Spleen (tissue), 11 donors: ENCODE data around the gene RASSF3. TPM values are rescaled to one million over a fixed set of nuclear protein-coding genes. Genes with fewer than 3 reads are reported as not detected.
A peak's percentile ranks its signal among the peaks of the same experiment; 100 is the strongest.

ENCODE experiments used
- DNase-seq: peaks from one replicate; pipeline ENCODE4 v3.0.0-alpha.2; 2020
- H3K27ac ChIP-seq, 8 donors: fragments of 200-600 bp; sonication (generic) in 7 of 8; 1 replicate in 4 of 8; 2 replicates in 4 of 8; pipeline versions ENCODE4 v1.5.0 to v1.8.0; 2016 to 2021; ENCODE audit warnings: inconsistent platforms in 4 of 8, mild to moderate bottlenecking in 4 of 8, moderate library complexity in 1 of 8
- H3K27me3 ChIP-seq, 7 donors: fragments of 200-600 bp; sonication (generic) in 6 of 7; replicated peaks in 1 of 7; 1 replicate in 4 of 7; 2 replicates in 3 of 7; pipeline versions ENCODE4 v1.5.0 to v1.8.0; 2016 to 2021; ENCODE audit warnings: inconsistent platforms in 3 of 7, mild to moderate bottlenecking in 1 of 7
- H3K36me3 ChIP-seq, 6 donors: fragments of 200-600 bp; sonication (generic) in 5 of 6; 1 replicate in 4 of 6; 2 replicates in 2 of 6; pipeline versions ENCODE4 v1.5.0 to v1.8.0; 2016 to 2021; ENCODE audit warnings: inconsistent platforms in 2 of 6
- H3K4me1 ChIP-seq, 6 donors: fragments of 200-600 bp; sonication (generic) in 5 of 6; 1 replicate in 3 of 6; 2 replicates in 3 of 6; pipeline versions ENCODE4 v1.5.0 to v1.8.0; 2016 to 2021; ENCODE audit warnings: inconsistent platforms in 3 of 6
- H3K4me3 ChIP-seq, 8 donors: fragments of 200-600 bp; sonication (generic) in 7 of 8; 1 replicate in 4 of 8; 2 replicates in 4 of 8; pipeline versions ENCODE4 v1.5.0 to v1.8.0; 2016 to 2021; ENCODE audit warnings: inconsistent platforms in 4 of 8, mild to moderate bottlenecking in 4 of 8, moderate library complexity in 2 of 8
- H3K9me3 ChIP-seq, 8 donors: fragments of 200-600 bp; sonication (generic) in 7 of 8; 1 replicate in 4 of 8; 2 replicates in 4 of 8; pipeline versions ENCODE4 v1.5.0 to v1.8.0; 2016 to 2021; ENCODE audit warnings: inconsistent platforms in 4 of 8
- POLR2A ChIP-seq, 3 donors: fragments of 450-650 bp; IDR thresholded peaks; one replicate each; pipeline ENCODE4 v1.5.1; 2017; ENCODE audit warnings: antibody characterized with exemption in 3 of 3, mild to moderate bottlenecking in 1 of 3
- POLR2AphosphoS5 ChIP-seq, 3 donors: sonication (generic); formaldehyde crosslinking; IDR thresholded peaks; one replicate each; pipeline ENCODE4 v1.5.1; 2017; ENCODE audit warnings: antibody characterized with exemption in 3 of 3
- WGBS, 5 donors: extraction: QIAGEN DNeasy Blood & Tissue Kit in 3 of 5; methylation state at CpG; one replicate each; pipeline versions ENCODE4 v1.1.5 to v1.1.7; 2013 to 2018; 5-methylcytosine and 5-hydroxymethylcytosine counted together
- intact Hi-C: fragments of 100-400 bp; cut with DNase I; formaldehyde crosslinking; loops from one replicate; pipeline ENCODE4 v1.15.0; 2023; ENCODE audit warnings: low total_unique reads
- polyA plus RNA-seq, 3 donors: library from polyadenylated mRNA; stranded (reverse); fragments of 200-250 nt; gene quantifications; one replicate each; pipeline ENCODE4 v1.2.1, GENCODE V29; 2013
- total RNA-seq, 7 donors: library from RNA; depleted of rRNA in 3 of 7; stranded (reverse); fragments of >200 nt in 3 of 7; fragmentation: NEBNext Ultra II Directional in 4 of 7; extraction: Animal tissue kit (Norgen Biotek cat#: 25700) in 4 of 7; gene quantifications; one replicate each; pipeline versions ENCODE4 v1.1.0 to v1.2.1, GENCODE V29; 2016 to 2021
- TF ChIP-seq, protein P1 (sequence below), 11 experiments: fragments of 200-600 bp in 7 of 11; fragments of 450-650 bp in 4 of 11; sonication (generic) in 4 of 11; IDR thresholded peaks in 8 of 11; conservative IDR thresholded peaks in 3 of 11; 1 replicate in 7 of 11; 2 replicates in 4 of 11; pipeline versions ENCODE4 v1.4.0 to v1.8.0; 2016 to 2021; ENCODE audit warnings: antibody characterized with exemption in 11 of 11, inconsistent platforms in 4 of 11, mild to moderate bottlenecking in 1 of 11
- donor health status: healthy with polysubstance abuse.
- donor health status: DM: no; HTN: no; CAD: no; lungs with moderate emphysema.
- donor health status: DM: no; HTN: no; CAD: no.
- donor health status: Bipolar disorder and iron deficiency.
- donor health status: healthy.
- donor health status: DM: no; HTN: no; CAD: no.
- donor health status: DM: yes; HTN: yes; CAD: no.

RASSF3 gene
- total and polyA plus RNA-seq, 10 donors: 31.0 to 120 (median 91.0) TPM

DNA sequence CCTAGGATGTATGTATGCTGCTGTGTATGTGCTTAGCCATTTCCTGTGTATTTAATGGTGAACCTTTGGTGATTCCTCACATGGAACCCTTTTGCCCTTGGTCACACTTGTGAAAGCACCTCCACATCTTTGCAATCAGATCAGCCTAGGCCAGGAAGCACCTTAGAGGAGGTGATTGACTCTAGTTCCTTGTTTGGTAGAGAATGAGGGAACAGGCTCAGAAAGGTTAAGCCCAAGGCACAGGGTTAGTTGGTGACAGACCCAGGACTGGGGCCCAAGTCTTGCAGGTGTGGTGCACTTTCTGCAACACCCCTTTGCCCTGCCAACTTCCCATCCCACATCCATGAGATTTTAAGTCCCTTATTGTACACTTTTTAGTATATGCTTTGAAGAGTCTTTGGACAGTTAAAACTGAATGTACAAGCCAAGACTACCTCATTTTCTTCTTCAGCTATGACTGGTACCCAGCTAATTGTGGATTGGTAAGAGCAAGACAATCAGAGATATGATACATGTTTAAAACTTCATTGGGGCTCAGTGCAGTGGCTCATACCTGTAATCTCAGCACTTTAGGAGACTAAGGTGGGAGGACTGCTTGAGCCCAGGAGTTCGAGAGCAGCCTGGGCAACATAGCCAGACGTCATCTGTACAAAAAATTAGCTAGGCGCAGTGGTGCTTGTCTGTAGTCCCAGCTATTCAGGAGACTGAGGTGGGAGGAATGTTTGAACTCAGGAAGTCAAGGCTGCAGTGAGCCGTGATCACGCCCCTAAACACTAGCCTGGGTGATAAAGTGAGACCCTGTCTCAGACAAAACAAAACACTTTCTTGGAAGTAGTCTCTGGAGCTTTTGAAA, 71.1 kb downstream of the RASSF3 start:
- intact Hi-C loops: no loop called here
- H3K36me3 ChIP-seq: peaks cover 0 to 21% (median 14%) of the 10 kb centered on the region in 6 donors
- peaks cover 62 to 100% (median 90%) of the 10 kb centered on the region in 6 donors for H3K4me1 ChIP-seq
- TF ChIP-seq POLR2A (IDR thresholded peaks at IDR 0.05): no peak
- no peak for TF ChIP-seq POLR2AphosphoS5 (IDR thresholded peaks at IDR 0.05)
- TF ChIP-seq, protein P1, sequence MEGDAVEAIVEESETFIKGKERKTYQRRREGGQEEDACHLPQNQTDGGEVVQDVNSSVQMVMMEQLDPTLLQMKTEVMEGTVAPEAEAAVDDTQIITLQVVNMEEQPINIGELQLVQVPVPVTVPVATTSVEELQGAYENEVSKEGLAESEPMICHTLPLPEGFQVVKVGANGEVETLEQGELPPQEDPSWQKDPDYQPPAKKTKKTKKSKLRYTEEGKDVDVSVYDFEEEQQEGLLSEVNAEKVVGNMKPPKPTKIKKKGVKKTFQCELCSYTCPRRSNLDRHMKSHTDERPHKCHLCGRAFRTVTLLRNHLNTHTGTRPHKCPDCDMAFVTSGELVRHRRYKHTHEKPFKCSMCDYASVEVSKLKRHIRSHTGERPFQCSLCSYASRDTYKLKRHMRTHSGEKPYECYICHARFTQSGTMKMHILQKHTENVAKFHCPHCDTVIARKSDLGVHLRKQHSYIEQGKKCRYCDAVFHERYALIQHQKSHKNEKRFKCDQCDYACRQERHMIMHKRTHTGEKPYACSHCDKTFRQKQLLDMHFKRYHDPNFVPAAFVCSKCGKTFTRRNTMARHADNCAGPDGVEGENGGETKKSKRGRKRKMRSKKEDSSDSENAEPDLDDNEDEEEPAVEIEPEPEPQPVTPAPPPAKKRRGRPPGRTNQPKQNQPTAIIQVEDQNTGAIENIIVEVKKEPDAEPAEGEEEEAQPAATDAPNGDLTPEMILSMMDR (IDR thresholded peaks at IDR 0.05 in 8 of 11, conservative IDR thresholded peaks at IDR 0.05 in 3 of 11): no peak
- no peaks in the 10 kb centered on the region for H3K9me3 ChIP-seq
- DNase-seq: no peak
- WGBS, 5 donors: 62 to 74% (median 72%) methylated on average over 5 of the region's 5 CpGs
- H3K27ac ChIP-seq: peak overlapping the region in 7 of 8 donors; percentile 44 to 93 (median 86)
- H3K4me3 ChIP-seq: peak overlapping the region in 1 of 8 donors; percentile 10
- no peaks in the 10 kb centered on the region for H3K27me3 ChIP-seq

DNA sequence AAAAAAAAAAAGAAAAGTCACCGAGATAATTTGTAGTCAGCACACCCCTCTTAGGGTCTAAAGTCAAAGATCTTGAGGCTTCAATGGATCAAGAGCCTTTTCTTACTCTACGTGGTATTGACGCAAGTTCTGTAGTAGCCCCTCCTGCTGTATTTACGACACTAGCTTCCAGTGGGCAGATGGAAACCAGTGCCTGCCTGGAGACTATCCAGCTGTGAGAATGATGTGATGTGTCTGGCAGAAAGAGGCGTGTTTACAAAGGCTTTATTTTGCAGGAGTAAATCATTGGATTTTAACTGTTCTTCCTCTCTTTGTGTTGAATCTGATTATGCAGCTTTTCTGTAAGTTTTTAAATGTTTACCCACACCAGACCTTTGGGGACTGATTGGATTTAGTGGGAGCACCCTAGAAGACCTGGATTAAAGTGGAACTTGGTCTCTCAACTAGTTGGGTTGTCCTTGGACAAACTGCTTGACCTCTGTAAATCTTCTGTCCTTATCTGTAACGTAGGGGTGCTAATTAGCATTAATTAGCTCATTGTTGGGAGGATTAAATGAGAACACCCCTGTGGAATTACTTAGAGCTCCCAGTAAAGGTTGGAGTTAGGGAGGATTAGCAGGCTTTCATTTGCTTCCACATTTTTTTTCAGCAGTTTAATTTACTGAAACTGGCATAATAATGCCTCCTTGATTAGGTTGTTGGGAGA, 72.4 kb downstream of the RASSF3 start:
- Histone ChIP-seq H3K4me1 (peaks cover 55 to 100% (median 82%) of the 10 kb centered on the region in 6 donors), H3K4me3 (peak overlapping the region in 1 of 8 donors; percentile 21), H3K27me3 (no peaks in the 10 kb centered on the region), H3K36me3 (peaks cover 0 to 34% (median 23%) of the 10 kb centered on the region in 6 donors), H3K27ac (peak overlapping the region in 6 of 8 donors; percentile 52 to 93 (median 88)), H3K9me3 (no peaks in the 10 kb centered on the region)
- 52 to 71% (median 60%) methylated on average over 6 of the region's 6 CpGs for WGBS, 5 donors
- no peak for DNase-seq
- intact Hi-C loops: no loop called here
- peak in 1 of 3 donors; percentile 65 for TF ChIP-seq POLR2AphosphoS5 (IDR thresholded peaks at IDR 0.05)
- TF ChIP-seq, protein P1 (IDR thresholded peaks at IDR 0.05 in 8 of 11, conservative IDR thresholded peaks at IDR 0.05 in 3 of 11): no peak

DNA sequence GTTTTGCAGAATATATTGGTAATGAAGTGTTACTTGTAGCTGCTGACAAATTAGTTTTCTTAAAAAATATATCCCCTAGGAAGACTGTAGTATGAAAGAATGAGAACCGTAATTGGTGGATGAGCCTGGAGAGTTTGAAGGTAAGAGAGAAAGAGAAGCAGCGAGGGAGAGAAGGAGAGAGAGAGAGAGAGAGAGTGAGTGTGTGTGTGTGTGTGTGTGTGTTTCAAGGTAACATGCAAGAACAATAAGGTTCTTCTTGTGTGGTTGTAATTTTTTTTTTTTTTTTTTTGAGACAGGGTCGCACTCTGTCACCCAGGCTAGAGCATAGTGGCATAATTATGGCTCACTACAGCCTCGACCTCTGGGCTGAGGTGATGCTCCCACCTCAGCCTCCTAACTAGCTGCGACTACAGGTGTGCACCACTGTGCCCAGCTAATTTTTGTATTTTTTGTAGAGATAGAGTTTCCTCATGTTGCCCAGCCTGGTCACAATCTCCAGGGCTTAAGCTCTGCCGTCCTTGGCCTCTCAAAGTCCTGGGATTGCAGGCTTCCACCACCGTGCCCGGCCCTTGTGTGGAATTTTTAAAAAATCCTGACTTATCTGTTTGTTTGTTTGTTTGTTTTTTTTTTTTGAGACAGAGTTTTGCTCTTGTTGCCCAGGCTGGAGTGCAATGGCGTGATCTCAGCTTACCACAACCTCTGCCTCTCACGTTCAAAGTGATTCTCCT, 73.7 kb downstream of the RASSF3 start:
- Histone ChIP-seq H3K27me3 (no peaks in the 10 kb centered on the region), H3K36me3 (peaks cover 0 to 46% (median 34%) of the 10 kb centered on the region in 6 donors), H3K9me3 (no peaks in the 10 kb centered on the region), H3K27ac (peak overlapping the region in 7 of 8 donors; percentile 52 to 93 (median 86)), H3K4me3 (peak overlapping the region in 1 of 8 donors; percentile 44), H3K4me1 (peaks cover 43 to 100% (median 75%) of the 10 kb centered on the region in 6 donors)
- no peak for TF ChIP-seq POLR2AphosphoS5 (IDR thresholded peaks at IDR 0.05)
- TF ChIP-seq POLR2A (IDR thresholded peaks at IDR 0.05): no peak
- TF ChIP-seq, protein P1 (IDR thresholded peaks at IDR 0.05 in 8 of 11, conservative IDR thresholded peaks at IDR 0.05 in 3 of 11): no peak
- WGBS, 5 donors: 68 to 80% (median 71%) methylated on average over 10 of the region's 10 CpGs
- DNase-seq: no peak
- intact Hi-C loops: no loop called here
